Measurements from ENCODE around the gene ATP6V0E2.

The ATP6V0E2 gene

GRCh38 chr7:149866779-149867447, 6.9 kb upstream of the ATP6V0E2 start:
- no peak overlapping the region for H3K4me2 ChIP-seq (ENCODE audit: low read length)
- no peaks in the 10 kb centered on the region for H3K27me3 ChIP-seq (ENCODE audit: control insufficient read depth, insufficient read depth, low read length)
- no peak overlapping the region for H3K9ac ChIP-seq (ENCODE audit: low read depth, low read length)
- peaks cover 2% of the 10 kb centered on the region for H3K36me3 ChIP-seq (ENCODE audit: insufficient read depth, low read length)
- H3K4me3 ChIP-seq (ENCODE audit: low read length): no peak overlapping the region
- no peaks in the 10 kb centered on the region for H3K4me1 ChIP-seq (ENCODE audit: control insufficient read depth, insufficient read depth, low read length)
- no peaks in the 10 kb centered on the region for H3K9me3 ChIP-seq (replicated peaks; ENCODE audit: low read length)

GRCh38 chr7:149867762-149868622, 5.8 kb upstream of the ATP6V0E2 start:
- Histone ChIP-seq H3K9ac (ENCODE audit: low read depth, low read length) (no peak overlapping the region), H3K4me1 (ENCODE audit: control insufficient read depth, insufficient read depth, low read length) (peaks cover 5% of the 10 kb centered on the region), H3K4me3 (ENCODE audit: low read length) (no peak overlapping the region), H3K9me3 (replicated peaks; ENCODE audit: low read length) (no peaks in the 10 kb centered on the region), H3K4me2 (ENCODE audit: low read length) (no peak overlapping the region), H3K36me3 (ENCODE audit: insufficient read depth, low read length) (no peaks in the 10 kb centered on the region), H3K27me3 (ENCODE audit: control insufficient read depth, insufficient read depth, low read length) (no peaks in the 10 kb centered on the region)

- no peaks in the 10 kb centered on the region for H3K9me3 ChIP-seq (replicated peaks; ENCODE audit: low read length)
- peaks cover 5% of the 10 kb centered on the region for H3K4me1 ChIP-seq (ENCODE audit: control insufficient read depth, insufficient read depth, low read length)
- no peaks in the 10 kb centered on the region for H3K36me3 ChIP-seq (ENCODE audit: insufficient read depth, low read length)
- H3K4me2 ChIP-seq (ENCODE audit: low read length): no peak overlapping the region
- H3K27me3 ChIP-seq (ENCODE audit: control insufficient read depth, insufficient read depth, low read length): no peaks in the 10 kb centered on the region
- H3K9ac ChIP-seq (ENCODE audit: low read depth, low read length): no peak overlapping the region
- H3K4me3 ChIP-seq (ENCODE audit: low read length): no peak overlapping the region
Measured at GRCh38 chr7:149868623-149869290, 5.0 kb upstream of the ATP6V0E2 start.

GRCh38 chr7:149869291-149869650, 4.5 kb upstream of the ATP6V0E2 start:
- no peaks in the 10 kb centered on the region for H3K36me3 ChIP-seq (ENCODE audit: insufficient read depth, low read length)
- H3K27me3 ChIP-seq (ENCODE audit: control insufficient read depth, insufficient read depth, low read length): no peaks in the 10 kb centered on the region
- no peak overlapping the region for H3K4me3 ChIP-seq (ENCODE audit: low read length)
- no peak overlapping the region for H3K4me2 ChIP-seq (ENCODE audit: low read length)
- H3K9ac ChIP-seq (ENCODE audit: low read depth, low read length): no peak overlapping the region
- H3K4me1 ChIP-seq (ENCODE audit: control insufficient read depth, insufficient read depth, low read length): peaks cover 9% of the 10 kb centered on the region
- no peaks in the 10 kb centered on the region for H3K9me3 ChIP-seq (replicated peaks; ENCODE audit: low read length)

- peaks cover 12% of the 10 kb centered on the region for H3K4me1 ChIP-seq (ENCODE audit: control insufficient read depth, insufficient read depth, low read length)
- H3K4me2 ChIP-seq (ENCODE audit: low read length): no peak overlapping the region
- H3K4me3 ChIP-seq (ENCODE audit: low read length): no peak overlapping the region
- no peaks in the 10 kb centered on the region for H3K27me3 ChIP-seq (ENCODE audit: control insufficient read depth, insufficient read depth, low read length)
- H3K9ac ChIP-seq (ENCODE audit: low read depth, low read length): no peak overlapping the region
- H3K9me3 ChIP-seq (replicated peaks; ENCODE audit: low read length): no peaks in the 10 kb centered on the region
- no peaks in the 10 kb centered on the region for H3K36me3 ChIP-seq (ENCODE audit: insufficient read depth, low read length)
Measured at GRCh38 chr7:149869867-149870266, 3.9 kb upstream of the ATP6V0E2 start.

GRCh38 chr7:149870274-149870673, 3.5 kb upstream of the ATP6V0E2 start:
- Histone ChIP-seq H3K9me3 (replicated peaks; ENCODE audit: low read length) (no peaks in the 10 kb centered on the region), H3K9ac (ENCODE audit: low read depth, low read length) (no peak overlapping the region), H3K4me2 (ENCODE audit: low read length) (no peak overlapping the region), H3K36me3 (ENCODE audit: insufficient read depth, low read length) (no peaks in the 10 kb centered on the region), H3K27me3 (ENCODE audit: control insufficient read depth, insufficient read depth, low read length) (no peaks in the 10 kb centered on the region), H3K4me3 (ENCODE audit: low read length) (no peak overlapping the region), H3K4me1 (ENCODE audit: control insufficient read depth, insufficient read depth, low read length) (peaks cover 12% of the 10 kb centered on the region)

GRCh38 chr7:149870701-149871483, 2.9 kb upstream of the ATP6V0E2 start:
- no peaks in the 10 kb centered on the region for H3K27me3 ChIP-seq (ENCODE audit: control insufficient read depth, insufficient read depth, low read length)
- no peak overlapping the region for H3K9ac ChIP-seq (ENCODE audit: low read depth, low read length)
- H3K36me3 ChIP-seq (ENCODE audit: insufficient read depth, low read length): no peaks in the 10 kb centered on the region
- no peaks in the 10 kb centered on the region for H3K9me3 ChIP-seq (replicated peaks; ENCODE audit: low read length)
- H3K4me2 ChIP-seq (ENCODE audit: low read length): no peak overlapping the region
- H3K4me1 ChIP-seq (ENCODE audit: control insufficient read depth, insufficient read depth, low read length): peaks cover 12% of the 10 kb centered on the region
- H3K4me3 ChIP-seq (ENCODE audit: low read length): no peak overlapping the region

GRCh38 chr7:149871576-149871975, 2.2 kb upstream of the ATP6V0E2 start:
- Histone ChIP-seq H3K4me1 (ENCODE audit: control insufficient read depth, insufficient read depth, low read length) (peaks cover 12% of the 10 kb centered on the region), H3K27me3 (ENCODE audit: control insufficient read depth, insufficient read depth, low read length) (no peaks in the 10 kb centered on the region), H3K4me2 (ENCODE audit: low read length) (no peak overlapping the region), H3K9ac (ENCODE audit: low read depth, low read length) (no peak overlapping the region), H3K4me3 (ENCODE audit: low read length) (no peak overlapping the region), H3K36me3 (ENCODE audit: insufficient read depth, low read length) (no peaks in the 10 kb centered on the region), H3K9me3 (replicated peaks; ENCODE audit: low read length) (no peaks in the 10 kb centered on the region)

- Histone ChIP-seq H3K27me3 (ENCODE audit: control insufficient read depth, insufficient read depth, low read length) (no peaks in the 10 kb centered on the region), H3K4me2 (ENCODE audit: low read length) (peak overlapping the region; percentile 96), H3K9me3 (replicated peaks; ENCODE audit: low read length) (no peaks in the 10 kb centered on the region), H3K9ac (ENCODE audit: low read depth, low read length) (peak overlapping the region; percentile 88), H3K36me3 (ENCODE audit: insufficient read depth, low read length) (no peaks in the 10 kb centered on the region), H3K4me1 (ENCODE audit: control insufficient read depth, insufficient read depth, low read length) (peaks cover 12% of the 10 kb centered on the region), H3K4me3 (ENCODE audit: low read length) (peak overlapping the region; percentile 89)
Measured at GRCh38 chr7:149872419-149873073, 1.2 kb upstream of the ATP6V0E2 start.

- H3K4me1 ChIP-seq (ENCODE audit: control insufficient read depth, insufficient read depth, low read length): peaks cover 12% of the 10 kb centered on the region
- H3K4me2 ChIP-seq (ENCODE audit: low read length): peak overlapping the region; percentile 96
- peak overlapping the region; percentile 88 for H3K9ac ChIP-seq (ENCODE audit: low read depth, low read length)
- peak overlapping the region; percentile 89 for H3K4me3 ChIP-seq (ENCODE audit: low read length)
- H3K9me3 ChIP-seq (replicated peaks; ENCODE audit: low read length): no peaks in the 10 kb centered on the region
- no peaks in the 10 kb centered on the region for H3K36me3 ChIP-seq (ENCODE audit: insufficient read depth, low read length)
- H3K27me3 ChIP-seq (ENCODE audit: control insufficient read depth, insufficient read depth, low read length): no peaks in the 10 kb centered on the region
Measured at GRCh38 chr7:149873970-149874643, 338 bp downstream of the ATP6V0E2 start.
